PFSK-1 (cell line): Measurements from ENCODE around the gene NLRP6. TPM values are rescaled to one million over a fixed set of nuclear protein-coding genes. Genes with fewer than 3 reads are reported as not detected.

Experiments used
- FOXP2 ChIP-seq: optimal IDR thresholded peaks from 2 replicates; pipeline ENCODE3; 2011; ENCODE audit warnings: borderline replicate concordance, control low read depth, inconsistent platforms; ENCODE audit not compliant: insufficient read depth; ENCODE audit errors: extremely low read length, extremely low read depth
- POLR2AphosphoS5 ChIP-seq: IDR thresholded peaks from 2 replicates; pipeline ENCODE4 v1.6.1; 2012; ENCODE audit warnings: low read depth, mild to moderate bottlenecking, control low read depth, low read length, moderate library complexity
- SIN3A ChIP-seq: IDR thresholded peaks from 2 replicates; pipeline ENCODE4 v1.6.1; 2012; ENCODE audit warnings: mild to moderate bottlenecking, low read length, moderate library complexity, borderline replicate concordance; ENCODE audit not compliant: insufficient read depth
- TAF1 ChIP-seq: IDR thresholded peaks from 2 replicates; pipeline ENCODE4 v1.6.1; 2012; ENCODE audit warnings: low read length, control low read depth, borderline replicate concordance; ENCODE audit not compliant: insufficient read depth
- polyA plus RNA-seq: library from polyadenylated mRNA; unstranded; fragments of >200 nt; gene quantifications from one replicate; pipeline ENCODE4 v1.2.1, GENCODE V29; 2012; ENCODE audit warnings: low read depth, missing spikeins; ENCODE audit not compliant: insufficient read length
- TF ChIP-seq, protein P1 (sequence below), 2 experiments: IDR thresholded peaks; 2 replicates each; pipeline versions ENCODE4 v1.6.1 to v1.8.0; 2011 to 2012; ENCODE audit warnings: low read depth in 2 of 2, low read length in 2 of 2, control low read depth in 1 of 2, inconsistent platforms in 1 of 2, mild to moderate bottlenecking in 1 of 2, moderate library complexity in 1 of 2; ENCODE audit not compliant: insufficient read depth in 1 of 2

The NLRP6 gene
- not detected for polyA plus RNA-seq

DNA sequence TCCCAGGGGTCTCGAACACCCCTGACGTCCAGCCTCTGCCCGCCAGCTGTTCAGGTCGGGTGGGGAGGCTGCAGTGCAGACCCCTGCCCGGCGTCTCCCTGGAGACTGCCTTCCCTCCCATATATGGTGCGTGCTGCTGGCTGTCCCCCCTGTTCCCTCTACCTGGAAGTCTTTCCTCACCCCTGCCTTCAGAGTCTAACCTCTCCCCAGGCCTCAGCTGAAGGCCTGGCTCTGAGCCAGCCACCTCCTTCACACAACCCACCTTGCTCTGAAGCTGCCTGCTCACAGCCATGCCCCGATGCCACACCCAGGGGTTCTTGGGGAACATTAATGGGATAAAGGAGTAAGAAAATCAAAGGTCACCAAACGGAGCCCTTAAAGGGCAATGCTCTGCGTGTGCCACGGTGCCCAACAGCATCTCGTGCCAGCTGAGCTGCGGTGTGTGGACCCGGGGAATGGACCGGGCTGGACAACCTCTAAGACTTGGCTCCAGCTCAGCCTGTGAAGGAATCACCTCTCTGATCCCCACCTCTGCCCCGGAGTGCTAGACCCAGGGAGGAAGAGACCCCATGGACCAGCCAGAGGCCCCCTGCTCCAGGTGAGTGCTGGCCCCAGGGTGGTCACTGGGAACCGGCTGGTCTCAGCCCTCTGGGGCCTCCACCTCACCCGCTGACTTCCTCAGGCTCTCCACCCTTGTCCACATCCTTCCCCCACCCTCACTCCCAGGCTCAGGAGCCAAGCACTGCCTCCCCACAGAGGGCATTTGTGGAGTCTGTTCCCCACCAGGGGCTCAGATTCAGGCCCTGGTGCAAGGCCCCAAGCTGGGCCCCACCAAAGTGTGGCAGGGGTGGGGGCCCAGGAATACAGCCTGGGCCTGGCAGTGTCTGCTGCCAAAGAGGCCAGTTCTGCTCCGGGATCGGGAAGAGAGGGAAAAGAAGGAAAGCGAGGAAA, at the start of gene NLRP6:
Gene NLRP6, plus strand, starts transcription at position 407 of the 951 bp plus-strand sequence. Its CDS starts 163 bp downstream, at position 570.
- TF ChIP-seq SIN3A (no peak), TAF1 (no peak), FOXP2 (no peak), POLR2AphosphoS5 (no peak)
- TF ChIP-seq, protein P1, sequence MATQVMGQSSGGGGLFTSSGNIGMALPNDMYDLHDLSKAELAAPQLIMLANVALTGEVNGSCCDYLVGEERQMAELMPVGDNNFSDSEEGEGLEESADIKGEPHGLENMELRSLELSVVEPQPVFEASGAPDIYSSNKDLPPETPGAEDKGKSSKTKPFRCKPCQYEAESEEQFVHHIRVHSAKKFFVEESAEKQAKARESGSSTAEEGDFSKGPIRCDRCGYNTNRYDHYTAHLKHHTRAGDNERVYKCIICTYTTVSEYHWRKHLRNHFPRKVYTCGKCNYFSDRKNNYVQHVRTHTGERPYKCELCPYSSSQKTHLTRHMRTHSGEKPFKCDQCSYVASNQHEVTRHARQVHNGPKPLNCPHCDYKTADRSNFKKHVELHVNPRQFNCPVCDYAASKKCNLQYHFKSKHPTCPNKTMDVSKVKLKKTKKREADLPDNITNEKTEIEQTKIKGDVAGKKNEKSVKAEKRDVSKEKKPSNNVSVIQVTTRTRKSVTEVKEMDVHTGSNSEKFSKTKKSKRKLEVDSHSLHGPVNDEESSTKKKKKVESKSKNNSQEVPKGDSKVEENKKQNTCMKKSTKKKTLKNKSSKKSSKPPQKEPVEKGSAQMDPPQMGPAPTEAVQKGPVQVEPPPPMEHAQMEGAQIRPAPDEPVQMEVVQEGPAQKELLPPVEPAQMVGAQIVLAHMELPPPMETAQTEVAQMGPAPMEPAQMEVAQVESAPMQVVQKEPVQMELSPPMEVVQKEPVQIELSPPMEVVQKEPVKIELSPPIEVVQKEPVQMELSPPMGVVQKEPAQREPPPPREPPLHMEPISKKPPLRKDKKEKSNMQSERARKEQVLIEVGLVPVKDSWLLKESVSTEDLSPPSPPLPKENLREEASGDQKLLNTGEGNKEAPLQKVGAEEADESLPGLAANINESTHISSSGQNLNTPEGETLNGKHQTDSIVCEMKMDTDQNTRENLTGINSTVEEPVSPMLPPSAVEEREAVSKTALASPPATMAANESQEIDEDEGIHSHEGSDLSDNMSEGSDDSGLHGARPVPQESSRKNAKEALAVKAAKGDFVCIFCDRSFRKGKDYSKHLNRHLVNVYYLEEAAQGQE (IDR thresholded peaks at IDR 0.05; ENCODE audit: insufficient read depth in 1 of 2, low read depth in 2 of 2, low read length in 2 of 2) = no peak

DNA sequence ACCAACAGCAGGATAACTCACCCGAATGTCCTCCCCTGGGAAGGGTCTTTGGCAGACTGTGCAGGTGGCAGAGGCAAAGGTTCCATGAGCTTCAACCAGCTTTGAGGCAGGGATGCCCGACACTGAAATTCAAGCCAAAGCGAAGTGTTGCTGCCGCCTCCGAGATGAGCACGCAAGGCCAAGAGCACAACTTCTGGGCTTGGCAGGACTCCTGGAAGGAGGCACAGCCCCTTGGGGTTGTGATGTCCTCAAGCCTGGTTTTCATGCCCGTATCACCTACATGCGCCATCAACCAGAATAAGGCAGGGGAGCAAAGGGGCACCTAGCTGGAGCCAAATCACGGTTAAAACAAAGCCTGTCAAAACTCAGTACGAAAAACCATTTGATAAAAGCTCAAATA, 47.8 kb upstream of the NLRP6 start:
- no peak for TF ChIP-seq FOXP2
- TF ChIP-seq SIN3A = no peak
- TF ChIP-seq, protein P1 (IDR thresholded peaks at IDR 0.05; ENCODE audit: insufficient read depth in 1 of 2, low read depth in 2 of 2, low read length in 2 of 2) = no peak
- no peak for TF ChIP-seq POLR2AphosphoS5
- no peak for TF ChIP-seq TAF1

DNA sequence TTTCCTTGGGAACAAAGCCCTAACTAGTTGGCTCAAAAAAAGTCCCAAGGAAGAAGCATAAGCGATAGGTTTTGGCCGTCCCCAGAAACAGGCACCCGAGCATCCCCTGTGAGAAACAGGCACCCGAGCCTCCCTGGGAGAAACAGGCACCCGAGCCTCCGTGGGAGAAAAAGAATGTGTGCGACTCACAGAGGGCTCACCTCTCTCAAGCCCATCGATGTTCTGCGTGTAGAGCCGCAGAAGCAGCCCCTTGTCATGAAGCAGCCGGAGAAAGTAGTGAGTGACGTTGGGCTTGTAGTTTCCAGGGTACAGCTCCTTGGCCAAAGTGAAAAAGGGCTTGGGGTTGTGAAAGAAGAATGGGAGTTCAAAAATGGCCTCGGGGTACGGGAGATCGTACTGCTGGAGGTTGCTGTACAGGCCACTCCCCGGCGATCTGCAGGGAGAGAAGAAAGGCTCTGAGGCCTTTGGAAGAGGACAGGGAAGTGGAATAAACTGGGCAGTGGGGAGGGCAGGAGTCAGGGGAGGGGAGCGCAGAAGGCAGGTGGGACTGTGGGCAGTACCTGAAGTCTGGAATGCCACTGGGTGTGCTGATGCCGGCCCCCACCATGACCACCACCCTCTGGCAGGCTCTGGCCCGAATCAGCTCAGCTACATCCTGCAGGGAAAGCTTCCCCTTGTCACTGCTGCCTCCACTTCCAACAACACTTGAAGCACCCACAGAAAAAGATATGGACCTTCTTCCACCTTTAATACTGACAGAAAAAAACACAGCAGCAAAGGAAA, 45.2 kb upstream of the NLRP6 start:
- TF ChIP-seq SIN3A (no peak), POLR2AphosphoS5 (no peak), TAF1 (no peak), FOXP2 (no peak)
- TF ChIP-seq, protein P1 (IDR thresholded peaks at IDR 0.05; ENCODE audit: insufficient read depth in 1 of 2, low read depth in 2 of 2, low read length in 2 of 2) = no peak

DNA sequence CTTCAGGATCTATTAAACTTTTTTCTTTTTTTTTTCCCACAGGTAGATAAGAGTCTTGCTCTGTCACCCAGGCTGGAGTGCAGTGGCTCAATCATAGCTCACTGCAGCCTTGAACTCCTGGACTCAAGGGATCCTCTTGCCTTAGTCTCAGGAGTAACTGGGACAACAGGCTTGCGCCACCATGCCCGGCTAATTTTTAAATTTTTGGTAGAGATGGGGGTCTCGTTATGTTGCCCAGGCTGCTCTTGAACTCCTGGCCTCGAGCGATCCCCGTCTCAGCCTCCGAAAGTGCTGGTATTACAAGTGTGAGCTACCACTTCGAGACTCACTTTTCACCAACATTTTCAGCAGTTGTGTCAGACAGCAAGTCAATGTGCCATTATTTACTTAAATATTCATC, 43.0 kb upstream of the NLRP6 start:
- no peak for TF ChIP-seq POLR2AphosphoS5
- TF ChIP-seq, protein P1 (IDR thresholded peaks at IDR 0.05; ENCODE audit: insufficient read depth in 1 of 2, low read depth in 2 of 2, low read length in 2 of 2) = no peak
- no peak for TF ChIP-seq FOXP2
- no peak for TF ChIP-seq SIN3A
- TF ChIP-seq TAF1 = no peak
